Activated CD8-positive, alpha-beta T cell treated with anti-CD3 and anti-CD28 coated beads for 36 hours (primary cell): ENCODE measurements around the gene SH3BP4. TPM values are rescaled to one million over a fixed set of nuclear protein-coding genes. Genes with fewer than 3 reads are reported as not detected.

Experiments
- ATAC-seq: fragments of 200-7000 bp; cut with Tn5 transposase; one replicate; pipeline ENCODE4 v1.10.0; 2021; ENCODE audit warnings: mild to moderate bottlenecking, moderate library complexity
- CTCF ChIA-PET: fragments of 350-600 bp; sonication (Branson Sonifier 250); formaldehyde crosslinking; loops from one replicate; lab custom pipeline; 2021; ENCODE audit warnings: antibody characterized with exemption; lab: Charles Lee
- POLR2A ChIA-PET: fragments of 350-600 bp; sonication (Branson Sonifier 250); formaldehyde crosslinking; loops from one replicate; lab custom pipeline; 2021; ENCODE audit warnings: antibody characterized with exemption; lab: Charles Lee
- DNase-seq: peaks from one replicate; pipeline ENCODE4 v3.0.0-alpha.2; 2020
- H3K27ac Mint-ChIP-seq: one replicate; pipeline ENCODE4 v1.8.0; 2021; ENCODE audit warnings: mild to moderate bottlenecking, mixed read lengths
- H3K27me3 Mint-ChIP-seq: one replicate; pipeline ENCODE4 v1.8.0; 2021; ENCODE audit warnings: mixed read lengths
- H3K36me3 Mint-ChIP-seq: one replicate; pipeline ENCODE4 v1.8.0; 2021; ENCODE audit warnings: low read depth, mixed read lengths
- H3K4me1 Mint-ChIP-seq: one replicate; pipeline ENCODE4 v1.8.0; 2021; ENCODE audit warnings: low read depth, mixed read lengths
- H3K4me3 Mint-ChIP-seq: one replicate; pipeline ENCODE4 v1.8.0; 2021; ENCODE audit warnings: mild to moderate bottlenecking, moderate library complexity, mixed read lengths
- H3K9me3 Mint-ChIP-seq: one replicate; pipeline ENCODE4 v1.8.0; 2021; ENCODE audit warnings: mixed read lengths
- CTCF ChIP-seq: fragments of 200-600 bp; IDR thresholded peaks from one replicate; pipeline ENCODE4 v1.8.0; 2022; ENCODE audit warnings: antibody characterized with exemption, mild to moderate bottlenecking
- intact Hi-C: fragments of 100-400 bp; cut with micrococcal nuclease; formaldehyde crosslinking; loops from one replicate; pipeline ENCODE4 v1.10.0; 2022
- total RNA-seq, 2 experiments: library from RNA; stranded (reverse); gene quantifications; one replicate each; pipeline ENCODE4 v1.2.3, GENCODE V29; 2021

The SH3BP4 gene
- total RNA-seq, 2 experiments from 2014 or later = 0.14 to 0.54 TPM

GRCh38 chr2:234983011-234983726 is 31.4 kb downstream of the SH3BP4 start:
- ATAC-seq (no peak), DNase-seq (no peak)
- no peak for TF ChIP-seq CTCF
- H3K9me3 Mint-ChIP-seq = peaks cover 3% of the 10 kb centered on the region
- intact Hi-C loops = no loop called here
- H3K4me1 Mint-ChIP-seq = no peaks in the 10 kb centered on the region
- H3K36me3 Mint-ChIP-seq = no peaks in the 10 kb centered on the region
- no peak overlapping the region for H3K4me3 Mint-ChIP-seq
- CTCF ChIA-PET = no interaction called here
- H3K27me3 Mint-ChIP-seq = no peaks in the 10 kb centered on the region
- H3K27ac Mint-ChIP-seq = no peak overlapping the region
- POLR2A ChIA-PET = no interaction called here

DNA sequence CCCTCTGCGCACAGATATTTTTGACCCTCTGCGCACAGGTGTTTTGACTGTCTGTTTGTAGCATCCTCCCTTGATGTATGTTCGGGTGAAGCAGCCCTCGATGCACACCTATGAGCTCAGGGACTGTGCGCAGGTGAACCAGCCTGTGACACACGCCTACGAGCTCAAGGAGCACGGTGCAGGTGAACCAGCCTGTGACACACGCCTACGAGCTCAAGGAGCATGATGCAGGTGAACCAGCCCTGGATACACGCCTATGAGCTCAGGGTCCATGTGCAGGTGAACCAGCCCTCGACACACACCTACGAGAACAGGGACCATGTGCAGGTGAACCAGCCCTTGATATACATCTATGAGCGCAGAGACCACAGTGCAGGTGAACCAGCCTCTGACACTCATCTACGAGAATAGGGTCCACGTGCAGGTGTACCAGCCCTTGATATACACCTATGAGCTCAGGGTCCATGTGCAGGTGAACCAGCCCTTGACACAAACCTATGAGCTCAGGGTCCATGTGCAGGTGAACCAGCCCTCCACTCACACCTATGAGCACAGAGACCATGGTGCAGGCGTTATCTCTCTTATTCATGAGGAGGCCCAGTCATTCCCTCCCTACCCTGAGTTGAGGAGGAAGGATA is 33.9 kb downstream of the SH3BP4 start:
- Mint-ChIP-seq H3K4me3 (no peak overlapping the region), H3K9me3 (no peaks in the 10 kb centered on the region)

DNA sequence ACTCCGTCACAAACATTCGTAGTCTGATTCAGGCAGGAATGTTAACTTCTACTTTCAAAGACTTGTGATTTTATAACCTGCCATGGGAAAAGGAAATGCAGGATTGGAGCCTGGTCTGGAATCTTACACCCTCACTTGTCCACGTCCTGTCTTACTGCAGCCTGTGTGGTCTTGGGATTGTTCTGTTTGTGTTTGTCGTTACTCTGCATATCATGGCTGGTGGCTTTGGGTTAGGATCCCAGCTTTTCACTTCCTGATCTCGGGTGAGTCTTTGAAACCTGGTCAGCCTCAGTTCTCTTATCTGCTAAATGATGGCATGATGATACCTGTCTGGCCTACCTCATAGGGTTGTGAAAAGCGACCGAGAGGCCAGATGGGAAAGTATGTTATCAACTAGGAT is 34.6 kb downstream of the SH3BP4 start:
- TF ChIP-seq CTCF = no peak
- no peak for DNase-seq
- H3K36me3 Mint-ChIP-seq = no peaks in the 10 kb centered on the region
- ChIA-PET POLR2A (no interaction called here), CTCF (no interaction called here)
- no peaks in the 10 kb centered on the region for H3K27me3 Mint-ChIP-seq
- no peak overlapping the region for H3K4me3 Mint-ChIP-seq
- intact Hi-C loops = no loop called here
- ATAC-seq = no peak
- no peaks in the 10 kb centered on the region for H3K9me3 Mint-ChIP-seq
- no peak overlapping the region for H3K27ac Mint-ChIP-seq
- no peaks in the 10 kb centered on the region for H3K4me1 Mint-ChIP-seq

More for the DNA sequence above, 33.9 kb downstream of the SH3BP4 start:
- intact Hi-C loops = no loop called here
- H3K36me3 Mint-ChIP-seq = no peaks in the 10 kb centered on the region
- ChIA-PET POLR2A (no interaction called here), CTCF (no interaction called here)
- no peak overlapping the region for H3K27ac Mint-ChIP-seq
- ATAC-seq = no peak
- DNase-seq = no peak
- no peak for TF ChIP-seq CTCF
- H3K4me1 Mint-ChIP-seq = no peaks in the 10 kb centered on the region
- H3K27me3 Mint-ChIP-seq = no peaks in the 10 kb centered on the region

GRCh38 chr2:234986876-234987720 is 35.3 kb downstream of the SH3BP4 start:
- peaks cover 2% of the 10 kb centered on the region for H3K27me3 Mint-ChIP-seq
- H3K27ac Mint-ChIP-seq = no peak overlapping the region
- no peak for ATAC-seq
- intact Hi-C loops = no loop called here
- no peak overlapping the region for H3K4me3 Mint-ChIP-seq
- H3K4me1 Mint-ChIP-seq = no peaks in the 10 kb centered on the region
- no peaks in the 10 kb centered on the region for H3K9me3 Mint-ChIP-seq
- no peak for TF ChIP-seq CTCF
- POLR2A ChIA-PET = no interaction called here
- CTCF ChIA-PET = interaction anchor here (0.6 kb wide), 1 partner anchor 87 kb away, joined by 3 read pairs; no protein-coding TSS in a partner anchor
- no peaks in the 10 kb centered on the region for H3K36me3 Mint-ChIP-seq
- DNase-seq = no peak
